ENCODE data around the gene CARD14. TPM values are rescaled to one million over a fixed set of nuclear protein-coding genes. Genes with fewer than 3 reads are reported as not detected.
"Not testable (repeated sequence)": the region's sequence is repeated elsewhere in the genome, so short reads cannot be mapped to it uniquely, and the experiment has no call there.

Gene CARD14
- total RNA-seq, 3 donors from 2014 or later = not detected

- H3K4me3 Mint-ChIP-seq = no peak overlapping the region
- DNase-seq (no peak), ATAC-seq (no peak)
- H3K9me3 Mint-ChIP-seq = peaks cover 10% of the 10 kb centered on the region
- peaks cover 34% of the 10 kb centered on the region for H3K36me3 Mint-ChIP-seq (ENCODE audit: insufficient read depth)
- no peaks in the 10 kb centered on the region for H3K27me3 Mint-ChIP-seq (ENCODE audit: low read depth)
- H3K4me1 Mint-ChIP-seq (ENCODE audit: low read depth) = peaks cover 12% of the 10 kb centered on the region
These were observed 57.8 kb downstream of the CARD14 start for GRCh38 chr17:80227666-80228065.

- Mint-ChIP-seq H3K36me3 (ENCODE audit: insufficient read depth) (peaks cover 34% of the 10 kb centered on the region), H3K27me3 (ENCODE audit: low read depth) (no peaks in the 10 kb centered on the region), H3K4me3 (no peak overlapping the region), H3K9me3 (peaks cover 12% of the 10 kb centered on the region), H3K4me1 (ENCODE audit: low read depth) (peaks cover 5% of the 10 kb centered on the region)
- ATAC-seq = no peak
- no peak for DNase-seq
These were observed 58.6 kb downstream of the CARD14 start for GRCh38 chr17:80228477-80228876.

GRCh38 chr17:80229011-80229410 is 59.2 kb downstream of the CARD14 start:
- Mint-ChIP-seq H3K36me3 (ENCODE audit: insufficient read depth) (peaks cover 37% of the 10 kb centered on the region), H3K9me3 (peaks cover 12% of the 10 kb centered on the region), H3K4me3 (no peak overlapping the region), H3K4me1 (ENCODE audit: low read depth) (peaks cover 2% of the 10 kb centered on the region), H3K27me3 (ENCODE audit: low read depth) (no peaks in the 10 kb centered on the region)
- DNase-seq (no peak), ATAC-seq (no peak)

GRCh38 chr17:80232438-80232837 is 62.6 kb downstream of the CARD14 start:
- no peak for DNase-seq
- Mint-ChIP-seq H3K27me3 (ENCODE audit: low read depth) (no peaks in the 10 kb centered on the region), H3K4me3 (no peak overlapping the region), H3K9me3 (peaks cover 12% of the 10 kb centered on the region), H3K4me1 (ENCODE audit: low read depth) (no peaks in the 10 kb centered on the region), H3K36me3 (ENCODE audit: insufficient read depth) (peaks cover 43% of the 10 kb centered on the region)
- no peak for ATAC-seq

- peaks cover 43% of the 10 kb centered on the region for H3K36me3 Mint-ChIP-seq (ENCODE audit: insufficient read depth)
- ATAC-seq = no peak
- H3K4me3 Mint-ChIP-seq = no peak overlapping the region
- no peak for DNase-seq
- H3K4me1 Mint-ChIP-seq (ENCODE audit: low read depth) = no peaks in the 10 kb centered on the region
- H3K27me3 Mint-ChIP-seq (ENCODE audit: low read depth) = no peaks in the 10 kb centered on the region
- peaks cover 12% of the 10 kb centered on the region for H3K9me3 Mint-ChIP-seq
These were observed 63.4 kb downstream of the CARD14 start for GRCh38 chr17:80233202-80233601.

- peaks cover 6% of the 10 kb centered on the region for H3K9me3 Mint-ChIP-seq
- H3K36me3 Mint-ChIP-seq (ENCODE audit: insufficient read depth) = peaks cover 38% of the 10 kb centered on the region
- ATAC-seq (no peak), DNase-seq (no peak)
- H3K27me3 Mint-ChIP-seq (ENCODE audit: low read depth) = no peaks in the 10 kb centered on the region
- no peaks in the 10 kb centered on the region for H3K4me1 Mint-ChIP-seq (ENCODE audit: low read depth)
- H3K4me3 Mint-ChIP-seq = no peak overlapping the region
These were observed 67.1 kb downstream of the CARD14 start for GRCh38 chr17:80236911-80237310.

- Mint-ChIP-seq H3K9me3 (peaks cover 4% of the 10 kb centered on the region), H3K4me1 (ENCODE audit: low read depth) (no peaks in the 10 kb centered on the region), H3K4me3 (no peak overlapping the region), H3K36me3 (ENCODE audit: insufficient read depth) (peaks cover 33% of the 10 kb centered on the region), H3K27me3 (ENCODE audit: low read depth) (no peaks in the 10 kb centered on the region)
- DNase-seq (no peak), ATAC-seq (no peak)
These were observed 67.6 kb downstream of the CARD14 start for GRCh38 chr17:80237386-80237785.

GRCh38 chr17:80242505-80242904 is 72.7 kb downstream of the CARD14 start:
- H3K36me3 Mint-ChIP-seq (ENCODE audit: insufficient read depth) = peaks cover 13% of the 10 kb centered on the region

GRCh38 chr17:80243526-80244433 is 74.0 kb downstream of the CARD14 start:
- H3K27me3 Mint-ChIP-seq (ENCODE audit: low read depth) = no peaks in the 10 kb centered on the region
- no peaks in the 10 kb centered on the region for H3K9me3 Mint-ChIP-seq
- DNase-seq = no peak
- no peak for ATAC-seq
- H3K4me3 Mint-ChIP-seq = no peak overlapping the region
- no peaks in the 10 kb centered on the region for H3K4me1 Mint-ChIP-seq (ENCODE audit: low read depth)
- peaks cover 9% of the 10 kb centered on the region for H3K36me3 Mint-ChIP-seq (ENCODE audit: insufficient read depth)

More at GRCh38 chr17:80242505-80242904, 72.7 kb downstream of the CARD14 start:
- ATAC-seq (no peak), DNase-seq (no peak)
- H3K27me3 Mint-ChIP-seq (ENCODE audit: low read depth) = no peaks in the 10 kb centered on the region
- H3K4me3 Mint-ChIP-seq = no peak overlapping the region
- no peaks in the 10 kb centered on the region for H3K4me1 Mint-ChIP-seq (ENCODE audit: low read depth)
- H3K9me3 Mint-ChIP-seq = no peaks in the 10 kb centered on the region

GRCh38 chr17:80244448-80244847 is 74.6 kb downstream of the CARD14 start:
- H3K36me3 Mint-ChIP-seq (ENCODE audit: insufficient read depth); H3K4me3 Mint-ChIP-seq; DNase-seq; ATAC-seq; H3K9me3 Mint-ChIP-seq; H3K4me1 Mint-ChIP-seq (ENCODE audit: low read depth); H3K27me3 Mint-ChIP-seq (ENCODE audit: low read depth): not testable (repeated sequence)

- no peak overlapping the region for H3K4me3 Mint-ChIP-seq
- H3K36me3 Mint-ChIP-seq (ENCODE audit: insufficient read depth) = peaks cover 9% of the 10 kb centered on the region
- no peak for ATAC-seq
- no peaks in the 10 kb centered on the region for H3K27me3 Mint-ChIP-seq (ENCODE audit: low read depth)
- H3K4me1 Mint-ChIP-seq (ENCODE audit: low read depth) = no peaks in the 10 kb centered on the region
- H3K9me3 Mint-ChIP-seq = no peaks in the 10 kb centered on the region
- no peak for DNase-seq
These were observed 75.2 kb downstream of the CARD14 start for GRCh38 chr17:80244871-80245509.

GRCh38 chr17:80245566-80246265 is 75.9 kb downstream of the CARD14 start:
- Mint-ChIP-seq H3K9me3 (no peaks in the 10 kb centered on the region), H3K36me3 (ENCODE audit: insufficient read depth) (peaks cover 9% of the 10 kb centered on the region), H3K27me3 (ENCODE audit: low read depth) (no peaks in the 10 kb centered on the region), H3K4me1 (ENCODE audit: low read depth) (no peaks in the 10 kb centered on the region), H3K4me3 (no peak overlapping the region)
- ATAC-seq (no peak), DNase-seq (no peak)

- H3K9me3 Mint-ChIP-seq = no peaks in the 10 kb centered on the region
- no peak for DNase-seq
These were observed 76.4 kb downstream of the CARD14 start for GRCh38 chr17:80246266-80246681.

GRCh38 chr17:80246726-80247125 is 76.9 kb downstream of the CARD14 start:
- Mint-ChIP-seq H3K36me3 (ENCODE audit: insufficient read depth) (peaks cover 8% of the 10 kb centered on the region), H3K27me3 (ENCODE audit: low read depth) (no peaks in the 10 kb centered on the region), H3K9me3 (no peaks in the 10 kb centered on the region), H3K4me3 (no peak overlapping the region), H3K4me1 (ENCODE audit: low read depth) (no peaks in the 10 kb centered on the region)
- no peak for DNase-seq
- ATAC-seq = no peak

More at GRCh38 chr17:80246266-80246681, 76.4 kb downstream of the CARD14 start:
- Mint-ChIP-seq H3K27me3 (ENCODE audit: low read depth) (no peaks in the 10 kb centered on the region), H3K4me1 (ENCODE audit: low read depth) (no peaks in the 10 kb centered on the region), H3K36me3 (ENCODE audit: insufficient read depth) (peaks cover 11% of the 10 kb centered on the region), H3K4me3 (no peak overlapping the region)
- no peak for ATAC-seq

Measured in activated T-cell treated with anti-CD3 and anti-CD28 coated beads, Interleukin-2, amount 50 U/mL, for 4 hours (primary cell).